WERI-Rb-1 (cell line): ENCODE results near the gene NDN.
"Not testable (repeated sequence)": the region's sequence is repeated elsewhere in the genome, so short reads cannot be mapped to it uniquely, and the experiment has no call there.

Experiments
- DNase-seq: peaks from one replicate; pipeline ENCODE4 v3.0.0-alpha.2; 2020
- H3K27ac ChIP-seq: fragments of 250-450 bp; sonication (Bioruptor Pico); 2 replicates; pipeline ENCODE4 v1.5.1; 2020; ENCODE audit warnings: mild to moderate bottlenecking, moderate library complexity
- H3K27me3 ChIP-seq: fragments of 250-450 bp; sonication (Bioruptor Pico); 2 replicates; pipeline ENCODE4 v1.5.1; 2021; ENCODE audit warnings: mild to moderate bottlenecking, low read depth, moderate library complexity; ENCODE audit not compliant: insufficient read depth, severe bottlenecking
- H3K36me3 ChIP-seq: fragments of 250-450 bp; sonication (Bioruptor Pico); 2 replicates; pipeline ENCODE4 v1.5.1; 2020; ENCODE audit warnings: mild to moderate bottlenecking, moderate library complexity
- H3K4me3 ChIP-seq: 2 replicates; pipeline ENCODE4 v1.5.1; 2011; ENCODE audit warnings: low read depth, mild to moderate bottlenecking, control low read depth, low read length
- H3K9me3 ChIP-seq: fragments of 250-450 bp; sonication (Bioruptor Pico); 2 replicates; pipeline ENCODE4 v1.5.1; 2021; ENCODE audit warnings: mild to moderate bottlenecking, moderate library complexity; ENCODE audit not compliant: severe bottlenecking
- CTCF ChIP-seq: IDR thresholded peaks from 2 replicates; pipeline ENCODE4 v1.5.1; 2011; ENCODE audit warnings: low read depth, mild to moderate bottlenecking, control low read depth, inconsistent platforms, low read length

NDN gene

DNA sequence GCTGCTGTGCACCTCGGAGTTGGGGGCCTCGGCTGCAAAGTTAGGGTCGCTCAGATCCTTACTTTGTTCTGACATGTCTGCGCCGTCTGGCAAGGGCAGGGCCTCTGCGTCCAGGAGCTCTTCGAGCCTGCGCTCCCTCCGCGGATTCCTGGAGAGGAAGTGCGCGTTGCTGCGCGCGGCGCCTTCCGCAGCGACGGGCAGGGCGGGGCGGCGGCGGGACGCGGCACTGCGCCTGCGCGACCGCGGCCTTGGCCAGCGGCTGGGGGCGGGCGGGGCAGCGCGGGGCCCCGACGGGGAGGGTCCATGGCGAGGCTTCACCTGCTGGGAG is at the start of gene NDN:
TSS of gene NDN (minus strand) at position 163 of the 328 bp plus-strand sequence. CDS start at position 75, 88 bp downstream.
- H3K36me3 ChIP-seq = peaks cover 3% of the 10 kb centered on the region; the same call in 1 of the 2 replicates
- peak within 1 kb of the TSS; percentile 60 for H3K4me3 ChIP-seq
- no peak for TF ChIP-seq CTCF
- DNase-seq = peak; percentile 62
- H3K9me3 ChIP-seq = no peaks in the 10 kb centered on the region
- peak within 1 kb of the TSS; percentile 57; the same call in 1 of the 2 replicates for H3K27ac ChIP-seq
- peaks cover 2% of the 10 kb centered on the region for H3K27me3 ChIP-seq

- no peak for TF ChIP-seq CTCF
- no peak for DNase-seq
- Histone ChIP-seq H3K27ac (no peak overlapping the region), H3K27me3 (no peaks in the 10 kb centered on the region), H3K4me3 (no peak overlapping the region), H3K9me3 (no peaks in the 10 kb centered on the region), H3K36me3 (no peaks in the 10 kb centered on the region)
Measured at GRCh38 chr15:23736033-23736673, 49.0 kb upstream of the NDN start.

DNA sequence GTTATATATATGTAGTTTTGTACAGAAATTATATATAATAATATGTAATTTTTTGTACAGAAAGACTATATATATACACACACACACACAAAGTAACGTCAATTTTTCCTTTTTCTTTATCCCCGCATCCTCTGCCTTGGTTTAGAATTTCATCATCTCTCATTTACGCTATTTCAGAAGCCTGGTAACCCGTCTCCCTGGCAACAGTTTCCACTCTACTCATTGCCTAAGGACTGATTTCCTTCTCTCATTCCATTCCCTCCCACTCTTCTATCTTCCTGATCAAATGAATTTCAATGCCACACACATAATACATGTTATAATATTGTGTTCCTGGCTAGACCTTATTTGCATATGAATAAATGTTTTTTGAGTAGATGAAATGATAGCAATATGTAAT is 47.8 kb upstream of the NDN start:
- no peak for DNase-seq
- TF ChIP-seq CTCF = no peak
- H3K27ac ChIP-seq = no peak overlapping the region
- no peak overlapping the region for H3K4me3 ChIP-seq
- H3K36me3 ChIP-seq = no peaks in the 10 kb centered on the region
- no peaks in the 10 kb centered on the region for H3K9me3 ChIP-seq
- no peaks in the 10 kb centered on the region for H3K27me3 ChIP-seq

DNA sequence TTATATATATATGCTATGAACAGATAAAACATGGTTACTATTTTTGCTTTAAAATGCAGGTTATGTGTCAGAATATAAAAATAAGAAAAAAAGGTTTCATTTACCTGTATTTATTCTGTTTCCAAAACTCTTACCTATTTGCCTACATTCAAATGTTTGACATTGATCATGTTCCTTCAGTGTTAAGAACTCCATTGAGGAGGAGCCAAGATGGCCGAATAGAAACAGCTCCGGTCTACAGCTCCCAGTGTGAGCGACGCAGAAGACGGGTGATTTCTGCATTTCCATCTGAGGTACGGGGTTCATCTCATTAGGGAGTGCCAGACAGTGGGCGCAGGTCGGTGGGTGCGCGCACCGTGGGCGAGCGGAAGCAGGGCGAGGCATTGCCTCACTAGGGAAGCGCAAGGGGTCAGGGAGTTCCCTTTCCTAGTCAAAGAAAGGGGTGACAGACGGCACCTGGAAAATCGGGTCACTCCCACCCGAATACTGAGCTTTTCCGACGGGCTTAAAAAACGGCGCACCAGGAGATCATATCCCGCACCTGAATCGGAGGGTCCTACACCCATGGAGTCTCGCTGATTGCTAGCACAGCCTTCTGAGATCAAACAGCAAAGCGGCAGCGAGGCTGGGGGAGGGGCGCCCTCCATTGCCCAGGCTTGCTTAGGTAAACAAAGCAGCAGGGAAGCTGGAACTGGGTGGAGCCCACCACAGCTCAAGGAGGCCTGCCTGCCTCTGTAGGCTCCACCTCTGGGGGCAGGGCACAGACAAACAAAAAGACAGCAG is 27.0 kb upstream of the NDN start:
- not testable (repeated sequence) for H3K4me3 ChIP-seq, H3K9me3 ChIP-seq, H3K27ac ChIP-seq, DNase-seq, H3K27me3 ChIP-seq, H3K36me3 ChIP-seq

- H3K27ac ChIP-seq = no peak overlapping the region
- no peaks in the 10 kb centered on the region for H3K27me3 ChIP-seq
- peaks cover 2% of the 10 kb centered on the region for H3K9me3 ChIP-seq
- no peak for TF ChIP-seq CTCF
- no peak for DNase-seq
- no peak overlapping the region for H3K4me3 ChIP-seq
- H3K36me3 ChIP-seq = no peaks in the 10 kb centered on the region
Measured at GRCh38 chr15:23708332-23708731, 21.2 kb upstream of the NDN start.

DNA sequence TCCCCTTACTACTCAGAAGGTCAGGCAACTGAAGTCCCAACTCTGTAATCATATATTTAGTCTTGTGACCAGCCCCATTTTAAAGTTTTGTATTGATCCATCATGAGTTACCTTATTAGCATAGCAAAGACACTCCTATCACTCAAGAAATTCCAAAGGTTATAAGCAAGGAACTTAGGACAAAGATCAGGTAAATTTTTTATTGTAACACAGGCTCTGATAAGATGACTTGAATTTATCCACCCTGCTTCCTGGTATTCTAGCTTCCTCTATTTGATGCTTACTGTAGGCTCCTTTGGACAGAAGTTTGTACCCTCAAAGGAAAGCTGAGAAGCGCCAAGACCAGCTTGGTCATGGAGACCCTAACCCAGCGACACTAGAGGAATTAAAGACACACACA is 8.2 kb upstream of the NDN start:
- no peak for DNase-seq
- H3K4me3 ChIP-seq = no peak overlapping the region
- no peak overlapping the region for H3K27ac ChIP-seq
- TF ChIP-seq CTCF = no peak
- no peaks in the 10 kb centered on the region for H3K36me3 ChIP-seq
- H3K9me3 ChIP-seq = peaks cover 7% of the 10 kb centered on the region
- H3K27me3 ChIP-seq = no peaks in the 10 kb centered on the region
